PC-9 (cell line): ENCODE measurements around the gene KIAA1958. TPM values are rescaled to one million over a fixed set of nuclear protein-coding genes. Genes with fewer than 3 reads are reported as not detected.

Experiments used
- BruUV-seq: library from RNA; stranded (reverse); fragments of 400-500 nt; replicated peaks from 2 replicates; lab custom pipeline; 2021; lab: Mats Ljungman, UMichigan
- CTCF ChIA-PET: fragments of 300-600 bp; sonication (Branson Sonifier 250); formaldehyde crosslinking; loops from one replicate; lab custom pipeline; 2022; ENCODE audit warnings: antibody characterized with exemption; lab: Charles Lee
- POLR2A ChIA-PET: fragments of 300-600 bp; sonication (Branson Sonifier 250); formaldehyde crosslinking; loops from one replicate; lab custom pipeline; 2022; ENCODE audit warnings: antibody characterized with exemption; ENCODE audit not compliant: unreplicated experiment; lab: Charles Lee
- DNase-seq, 2 experiments: peaks; one replicate each; pipeline versions ENCODE4 v3.0.0 to v3.0.0-alpha.2; 2015 to 2022; ENCODE audit warnings: mixed read lengths in 1 of 2
- H2AFZ ChIP-seq: fragments of 200-600 bp; sonication (generic); 2 replicates; pipeline ENCODE4 v1.8.1; 2017; ENCODE audit warnings: antibody characterized with exemption
- H3F3A ChIP-seq: fragments of 200-600 bp; sonication (generic); 2 replicates; pipeline ENCODE4 v1.8.1; 2017; ENCODE audit warnings: antibody characterized with exemption, mild to moderate bottlenecking, low read depth; ENCODE audit not compliant: insufficient read depth
- H3K27ac ChIP-seq: fragments of 200-600 bp; sonication (generic); 2 replicates; pipeline ENCODE4 v1.6.1; 2016; ENCODE audit warnings: mixed run types
- H3K27me3 ChIP-seq: fragments of 200-600 bp; sonication (generic); 2 replicates; pipeline ENCODE4 v1.6.1; 2016; ENCODE audit warnings: low read depth, mixed run types; ENCODE audit not compliant: insufficient read depth
- H3K36me3 ChIP-seq: fragments of 200-600 bp; sonication (generic); 2 replicates; pipeline ENCODE4 v1.6.1; 2016; ENCODE audit warnings: low read depth, mixed run types
- H3K4me1 ChIP-seq: fragments of 200-600 bp; sonication (generic); replicated peaks from 2 replicates; pipeline ENCODE4 v1.6.1; 2016; ENCODE audit warnings: mixed run types; ENCODE audit not compliant: insufficient read depth
- H3K4me2 ChIP-seq: fragments of 200-600 bp; sonication (generic); 2 replicates; pipeline ENCODE4 v1.6.1; 2017; ENCODE audit warnings: mixed run types
- H3K4me3 ChIP-seq: fragments of 200-600 bp; sonication (generic); 2 replicates; pipeline ENCODE4 v1.6.1; 2016; ENCODE audit warnings: mixed run types
- H3K79me2 ChIP-seq: fragments of 200-600 bp; sonication (generic); 2 replicates; pipeline ENCODE4 v1.6.1; 2017; ENCODE audit warnings: low read depth, mixed run types
- H3K9me2 ChIP-seq: fragments of 200-600 bp; sonication (generic); 2 replicates; pipeline ENCODE4 v1.8.1; 2017; ENCODE audit warnings: mild to moderate bottlenecking; ENCODE audit not compliant: insufficient read depth
- H3K9me3 ChIP-seq: fragments of 200-600 bp; sonication (generic); 2 replicates; pipeline ENCODE4 v1.8.1; 2016; ENCODE audit warnings: low read depth; ENCODE audit not compliant: insufficient read depth
- H4K20me1 ChIP-seq: fragments of 200-600 bp; sonication (generic); 2 replicates; pipeline ENCODE4 v1.8.1; 2017; ENCODE audit not compliant: insufficient read depth
- CTCF ChIP-seq: fragments of 200-600 bp; sonication (generic); conservative IDR thresholded peaks from 2 replicates; pipeline ENCODE4 v1.6.1; 2017; ENCODE audit warnings: mixed run types, antibody characterized with exemption, mild to moderate bottlenecking, moderate library complexity
- EZH2 ChIP-seq: fragments of 200-600 bp; sonication (generic); IDR thresholded peaks from 2 replicates; pipeline ENCODE4 v1.8.0; 2017; ENCODE audit warnings: antibody characterized with exemption, low read depth
- intact Hi-C: fragments of 100-400 bp; cut with micrococcal nuclease; formaldehyde crosslinking; loops from one replicate; pipeline ENCODE4 v1.10.0; 2022; ENCODE audit not compliant: unreplicated experiment
- total RNA-seq: library from RNA; stranded (reverse); gene quantifications from 2 replicates; pipeline ENCODE4 v1.2.3, GENCODE V29; 2021

The KIAA1958 gene
- total RNA-seq, 1 experiment from 2014 or later = 19.5 TPM

- no peaks in the 10 kb centered on the region for H3K79me2 ChIP-seq
- no peaks in the 10 kb centered on the region for H3K9me2 ChIP-seq
- no peak overlapping the region for H3K4me2 ChIP-seq
- H3K36me3 ChIP-seq = no peaks in the 10 kb centered on the region
- TF ChIP-seq EZH2 (no peak), CTCF (no peak)
- no peak overlapping the region for H2AFZ ChIP-seq
- H3K4me1 ChIP-seq = no peaks in the 10 kb centered on the region
- H4K20me1 ChIP-seq = no peaks in the 10 kb centered on the region
- ChIA-PET CTCF (no interaction called here), POLR2A (interaction anchor here (0.6 to 0.7 kb wide), 2 partner anchors 38 to 699 kb away, joined by 4 to 5 read pairs; no protein-coding TSS in a partner anchor)
- BruUV-seq = no TSS peak
- intact Hi-C loops = no loop called here
- no peaks in the 10 kb centered on the region for H3K9me3 ChIP-seq
- H3K27me3 ChIP-seq = no peaks in the 10 kb centered on the region
- no peak overlapping the region for H3K4me3 ChIP-seq
- no peak overlapping the region for H3K27ac ChIP-seq
- DNase-seq = no peak
- 0 out of 2 replicates have a peak, but pooled peaks cover 6% of the 10 kb centered on the region for H3F3A ChIP-seq
These were observed 55.1 kb downstream of the KIAA1958 start for GRCh38 chr9:112541685-112542084.

- no peaks in the 10 kb centered on the region for H3K27me3 ChIP-seq
- TF ChIP-seq EZH2 (no peak), CTCF (no peak)
- no peaks in the 10 kb centered on the region for H4K20me1 ChIP-seq
- H3K36me3 ChIP-seq = no peaks in the 10 kb centered on the region
- DNase-seq = no peak
- no peaks in the 10 kb centered on the region for H3K9me3 ChIP-seq
- no peaks in the 10 kb centered on the region for H3K79me2 ChIP-seq
- H3K4me3 ChIP-seq = no peak overlapping the region
- no peak overlapping the region for H3K27ac ChIP-seq
- intact Hi-C loops = no loop called here
- ChIA-PET CTCF (interaction anchor here (0.6 kb wide), 2 partner anchors 58 to 468 kb away, joined by 3 to 6 read pairs; no protein-coding TSS in a partner anchor), POLR2A (interaction anchor here (0.6 kb wide), 1 partner anchor 307 kb away, joined by 7 read pairs; no protein-coding TSS in a partner anchor)
- H2AFZ ChIP-seq = no peak overlapping the region
- BruUV-seq = no TSS peak
- H3F3A ChIP-seq = 0 out of 2 replicates have a peak, but pooled peaks cover 6% of the 10 kb centered on the region
- H3K4me2 ChIP-seq = no peak overlapping the region
- no peaks in the 10 kb centered on the region for H3K9me2 ChIP-seq
- no peaks in the 10 kb centered on the region for H3K4me1 ChIP-seq
These were observed 56.1 kb downstream of the KIAA1958 start for GRCh38 chr9:112542593-112543292.

GRCh38 chr9:112544477-112544876, 57.9 kb downstream of the KIAA1958 start:
- BruUV-seq = no TSS peak
- Histone ChIP-seq H3K9me2 (no peaks in the 10 kb centered on the region), H3K79me2 (no peaks in the 10 kb centered on the region; the same call in 1 of the 2 replicates), H3K27ac (no peak overlapping the region), H2AFZ (no peak overlapping the region), H3K4me2 (no peak overlapping the region), H3K4me3 (no peak overlapping the region), H3K9me3 (no peaks in the 10 kb centered on the region), H4K20me1 (no peaks in the 10 kb centered on the region), H3K36me3 (no peaks in the 10 kb centered on the region), H3K4me1 (no peaks in the 10 kb centered on the region), H3K27me3 (no peaks in the 10 kb centered on the region), H3F3A (0 out of 2 replicates have a peak, but pooled peaks cover 6% of the 10 kb centered on the region)
- DNase-seq = no peak
- TF ChIP-seq CTCF (no peak), EZH2 (no peak)
- intact Hi-C loops = no loop called here
- POLR2A ChIA-PET = no interaction called here
- CTCF ChIA-PET = no interaction called here
